DND-41 (cell line): ENCODE measurements around the gene ZNF333.
A peak's percentile ranks its signal among the peaks of the same experiment; 100 is the strongest.

ENCODE experiments used
- ATAC-seq: fragments of 200-7000 bp; cut with Tn5 transposase; 3 replicates; pipeline ENCODE4 v1.9.1; 2021; ENCODE audit warnings: low read depth; ENCODE audit not compliant: insufficient read depth
- DNase-seq: peaks from one replicate; pipeline ENCODE4 v3.0.0-alpha.2; 2020
- H2AFZ ChIP-seq: 2 replicates; pipeline ENCODE4 v1.6.0; 2012; ENCODE audit warnings: low read depth, low read length
- H3K27ac ChIP-seq: 2 replicates; pipeline ENCODE4 v1.5.1; 2012; ENCODE audit warnings: low read length, inconsistent platforms
- H3K27me3 ChIP-seq: fragments of 200-600 bp; sonication (generic); 2 replicates; pipeline ENCODE4 v1.6.0; 2012; ENCODE audit warnings: low read length, mild to moderate bottlenecking, inconsistent platforms; ENCODE audit not compliant: insufficient read depth, poor library complexity
- H3K36me3 ChIP-seq: 2 replicates; pipeline ENCODE4 v1.5.1; 2012; ENCODE audit warnings: low read length, inconsistent platforms; ENCODE audit not compliant: insufficient read depth
- H3K4me1 ChIP-seq: 2 replicates; pipeline ENCODE4 v1.5.1; 2012; ENCODE audit warnings: mild to moderate bottlenecking, low read length; ENCODE audit not compliant: insufficient read depth
- H3K4me2 ChIP-seq: 2 replicates; pipeline ENCODE4 v1.6.0; 2012; ENCODE audit warnings: mild to moderate bottlenecking, moderate library complexity, low read length, inconsistent platforms; ENCODE audit not compliant: insufficient read depth
- H3K4me3 ChIP-seq, 2 experiments: fragments of 200-600 bp in 1 of 2; shearing (Covaris generic) in 1 of 2; 2 replicates each; pipeline ENCODE4 v1.5.1; 2012 to 2016; ENCODE audit warnings: inconsistent platforms in 2 of 2, low read length in 2 of 2, mild to moderate bottlenecking in 2 of 2, low read depth in 1 of 2, moderate library complexity in 1 of 2
- H3K79me2 ChIP-seq: 2 replicates; pipeline ENCODE4 v1.6.0; 2012; ENCODE audit warnings: low read length, inconsistent platforms; ENCODE audit not compliant: insufficient read depth
- H3K9ac ChIP-seq: 2 replicates; pipeline ENCODE4 v1.6.0; 2012; ENCODE audit warnings: low read depth, mild to moderate bottlenecking, inconsistent platforms, low read length, moderate library complexity
- H3K9me3 ChIP-seq: 2 replicates; pipeline ENCODE4 v1.5.1; 2012; ENCODE audit warnings: low read length, moderate library complexity, mild to moderate bottlenecking, inconsistent platforms; ENCODE audit not compliant: insufficient read depth, severe bottlenecking
- H4K20me1 ChIP-seq: 2 replicates; pipeline ENCODE4 v1.6.0; 2012; ENCODE audit warnings: low read length; ENCODE audit not compliant: insufficient read depth
- CTCF ChIP-seq: IDR thresholded peaks from 2 replicates; pipeline ENCODE4 v1.5.1; 2012; ENCODE audit warnings: borderline replicate concordance, low read length, moderate library complexity, mild to moderate bottlenecking; ENCODE audit not compliant: poor library complexity, severe bottlenecking; ENCODE audit errors: extremely low read depth
- EZH2 ChIP-seq: IDR thresholded peaks from 3 replicates; pipeline ENCODE4 v1.6.1; 2012; ENCODE audit warnings: borderline replicate concordance, low read depth, mild to moderate bottlenecking, moderate library complexity, low read length, inconsistent platforms; ENCODE audit not compliant: severe bottlenecking

ZNF333 gene

GRCh38 chr19:14770136-14770535, 80.3 kb downstream of the ZNF333 start:
- H4K20me1 ChIP-seq, result no peaks in the 10 kb centered on the region; the same call in 1 of the 2 replicates
- H3K36me3 ChIP-seq, result peaks cover 36% of the 10 kb centered on the region
- 0 out of 2 replicates have a peak, but pooled peaks cover 2% of the 10 kb centered on the region for H3K79me2 ChIP-seq
- no peak overlapping the region for H2AFZ ChIP-seq
- H3K27ac ChIP-seq, result peak overlapping the region; percentile 65
- H3K4me1 ChIP-seq, result peaks cover 28% of the 10 kb centered on the region
- TF ChIP-seq EZH2 (no peak), CTCF (no peak)
- no peak overlapping the region for H3K9ac ChIP-seq
- DNase-seq (no peak), ATAC-seq (no peak)
- H3K4me3 ChIP-seq, result no peak overlapping the region
- no peak overlapping the region for H3K4me2 ChIP-seq
- H3K9me3 ChIP-seq, result no peaks in the 10 kb centered on the region
- no peaks in the 10 kb centered on the region for H3K27me3 ChIP-seq

GRCh38 chr19:14770944-14771839, 81.3 kb downstream of the ZNF333 start:
- no peaks in the 10 kb centered on the region; the same call in 1 of the 2 replicates for H4K20me1 ChIP-seq
- no peak overlapping the region for H3K4me2 ChIP-seq
- H3K79me2 ChIP-seq, result 0 out of 2 replicates have a peak, but pooled peaks cover 2% of the 10 kb centered on the region
- H3K4me1 ChIP-seq, result peaks cover 39% of the 10 kb centered on the region
- H3K4me3 ChIP-seq, result no peak overlapping the region
- H3K27ac ChIP-seq, result peak overlapping the region; percentile 64
- H3K9me3 ChIP-seq, result no peaks in the 10 kb centered on the region
- H3K27me3 ChIP-seq, result no peaks in the 10 kb centered on the region
- H2AFZ ChIP-seq, result no peak overlapping the region
- 0 out of 2 replicates have a peak overlapping the region, but pooled peaks have one; percentile 6 for H3K9ac ChIP-seq
- TF ChIP-seq CTCF (no peak), EZH2 (no peak)
- ATAC-seq, result peak; percentile 46; the same call in 2 of the 3 replicates
- peaks cover 35% of the 10 kb centered on the region for H3K36me3 ChIP-seq
- DNase-seq, result peak; percentile 42

GRCh38 chr19:14772467-14772866, 82.6 kb downstream of the ZNF333 start:
- H2AFZ ChIP-seq, result no peak overlapping the region
- H3K9me3 ChIP-seq, result no peaks in the 10 kb centered on the region
- DNase-seq (no peak), ATAC-seq (no peak)
- peak overlapping the region; percentile 21; the same call in 1 of the 2 replicates for H3K27ac ChIP-seq
- H3K4me2 ChIP-seq, result no peak overlapping the region
- no peak overlapping the region for H3K4me3 ChIP-seq
- H4K20me1 ChIP-seq, result no peaks in the 10 kb centered on the region; the same call in 1 of the 2 replicates
- peaks cover 31% of the 10 kb centered on the region for H3K36me3 ChIP-seq
- 0 out of 2 replicates have a peak, but pooled peaks cover 2% of the 10 kb centered on the region for H3K79me2 ChIP-seq
- TF ChIP-seq EZH2 (no peak), CTCF (no peak)
- no peaks in the 10 kb centered on the region for H3K27me3 ChIP-seq
- no peak overlapping the region for H3K9ac ChIP-seq
- H3K4me1 ChIP-seq, result peaks cover 50% of the 10 kb centered on the region
